Testis (tissue), 3 donors: ENCODE results near the gene DAZAP1. TPM values are rescaled to one million over a fixed set of nuclear protein-coding genes. Genes with fewer than 3 reads are reported as not detected.
A peak's percentile ranks its signal among the peaks of the same experiment; 100 is the strongest.

Experiments
- DNase-seq: peaks from one replicate; pipeline ENCODE4 v3.0.0-alpha.2; 2019
- H3K27ac ChIP-seq, 2 donors: fragments of 200-600 bp; sonication (generic); one replicate each; pipeline ENCODE4 v1.5.1; 2019
- H3K27me3 ChIP-seq: fragments of 200-600 bp; sonication (generic); one replicate; pipeline ENCODE4 v1.5.1; 2019
- H3K36me3 ChIP-seq: fragments of 200-600 bp; sonication (generic); one replicate; pipeline ENCODE4 v1.5.1; 2017; ENCODE audit warnings: low read depth; ENCODE audit errors: missing control alignments
- H3K4me1 ChIP-seq: fragments of 200-600 bp; sonication (generic); one replicate; pipeline ENCODE4 v1.5.1; 2019
- H3K4me3 ChIP-seq, 2 donors: fragments of 200-600 bp; sonication (generic); one replicate each; pipeline ENCODE4 v1.5.1; 2017 to 2019
- H3K9me3 ChIP-seq: fragments of 200-600 bp; sonication (generic); one replicate; pipeline ENCODE4 v1.5.1; 2017
- CTCF ChIP-seq, 3 experiments: fragments of 450-650 bp in 2 of 3; fragments of 200-600 bp in 1 of 3; sonication (generic) in 1 of 3; IDR thresholded peaks; one replicate each; pipeline ENCODE4 v1.5.1; 2016 to 2019; ENCODE audit warnings: antibody characterized with exemption in 3 of 3, mild to moderate bottlenecking in 2 of 3, moderate library complexity in 1 of 3
- POLR2A ChIP-seq: fragments of 450-650 bp; IDR thresholded peaks from one replicate; pipeline ENCODE4 v1.6.1; 2017; ENCODE audit warnings: antibody characterized with exemption, mild to moderate bottlenecking, moderate library complexity
- WGBS, 2 donors: methylation state at CpG; one replicate each; pipeline ENCODE4 v1.1.5; 2018; 5-methylcytosine and 5-hydroxymethylcytosine counted together
- intact Hi-C: fragments of 100-400 bp; cut with DNase I; formaldehyde crosslinking; loops from one replicate; pipeline ENCODE4 v1.15.1; 2023; ENCODE audit warnings: low total_unique reads
- polyA plus RNA-seq: library from polyadenylated mRNA; stranded (reverse); fragments of 350-450 nt; fragmentation: Illumina TruSeq; extraction: RNeasy Lipid Tissue Mini Kit (QIAGEN cat#74804); gene quantifications from one replicate; pipeline ENCODE4 v1.2.3, GENCODE V29; 2014; ENCODE audit warnings: low read depth, low replicate concordance; ENCODE audit not compliant: insufficient read depth
- total RNA-seq, 2 donors: library from RNA; depleted of rRNA; stranded (reverse); fragments of >200 nt; gene quantifications; one replicate each; pipeline ENCODE4 v1.2.3, GENCODE V29; 2016

Gene DAZAP1
- total and polyA plus RNA-seq, 3 donors from 2014 or later: 97.9 to 215 (median 99.6) TPM

- Histone ChIP-seq H3K36me3 (no peaks in the 10 kb centered on the region), H3K27me3 (peaks cover 3% of the 10 kb centered on the region), H3K4me3 (peak overlapping the region; percentile 34 to 45), H3K4me1 (peaks cover 13% of the 10 kb centered on the region), H3K9me3 (no peaks in the 10 kb centered on the region), H3K27ac (no peak overlapping the region)
- DNase-seq: peak; percentile 77
- TF ChIP-seq CTCF (IDR thresholded peaks at IDR 0.05): peak; percentile 58 to 90 (median 83)
- TF ChIP-seq POLR2A: no peak
- 0 to 4% methylated on average over 27 to 64 of the region's 70 CpGs for WGBS, 2 donors
- intact Hi-C loops: no loop called here
Measured at GRCh38 chr19:1445185-1445931, 38.0 kb downstream of the DAZAP1 start.

- H3K27ac ChIP-seq: no peak overlapping the region
- TF ChIP-seq POLR2A: no peak
- no peak for TF ChIP-seq CTCF (IDR thresholded peaks at IDR 0.05)
- intact Hi-C loops: no loop called here
- H3K27me3 ChIP-seq: peaks cover 3% of the 10 kb centered on the region
- H3K36me3 ChIP-seq: no peaks in the 10 kb centered on the region
- no peak for DNase-seq
- peak overlapping the region; percentile 34 to 45 for H3K4me3 ChIP-seq
- peaks cover 13% of the 10 kb centered on the region for H3K4me1 ChIP-seq
- no peaks in the 10 kb centered on the region for H3K9me3 ChIP-seq
- 0 to 1% methylated on average over 3 to 57 of the region's 99 CpGs for WGBS, 2 donors
Measured at GRCh38 chr19:1445932-1446712, 38.7 kb downstream of the DAZAP1 start.

- intact Hi-C loops: no loop called here
Measured at GRCh38 chr19:1446713-1447481, 39.5 kb downstream of the DAZAP1 start.

GRCh38 chr19:1447504-1447903 is 40.1 kb downstream of the DAZAP1 start:
- DNase-seq: no peak
- H3K4me3 ChIP-seq: no peak overlapping the region
- no peaks in the 10 kb centered on the region for H3K36me3 ChIP-seq
- H3K4me1 ChIP-seq: peaks cover 20% of the 10 kb centered on the region
- TF ChIP-seq CTCF (IDR thresholded peaks at IDR 0.05): no peak
- no peak for TF ChIP-seq POLR2A
- H3K27ac ChIP-seq: no peak overlapping the region
- 19 to 27% methylated on average over 4 of the region's 4 CpGs for WGBS, 2 donors
- intact Hi-C loops: no loop called here
- H3K9me3 ChIP-seq: no peaks in the 10 kb centered on the region
- peaks cover 3% of the 10 kb centered on the region for H3K27me3 ChIP-seq

More at GRCh38 chr19:1446713-1447481, 39.5 kb downstream of the DAZAP1 start:
- peak overlapping the region; percentile 34 to 45 for H3K4me3 ChIP-seq
- H3K27me3 ChIP-seq: peaks cover 3% of the 10 kb centered on the region
- H3K9me3 ChIP-seq: no peaks in the 10 kb centered on the region
- WGBS, 2 donors: 1 to 7% methylated on average over 18 to 62 of the region's 63 CpGs
- H3K27ac ChIP-seq: no peak overlapping the region
- H3K36me3 ChIP-seq: no peaks in the 10 kb centered on the region
- DNase-seq: no peak
- H3K4me1 ChIP-seq: peaks cover 14% of the 10 kb centered on the region
- TF ChIP-seq CTCF (IDR thresholded peaks at IDR 0.05): no peak
- no peak for TF ChIP-seq POLR2A
